ENCODE measurements around the gene GPR39.

- TF ChIP-seq, protein P1, sequence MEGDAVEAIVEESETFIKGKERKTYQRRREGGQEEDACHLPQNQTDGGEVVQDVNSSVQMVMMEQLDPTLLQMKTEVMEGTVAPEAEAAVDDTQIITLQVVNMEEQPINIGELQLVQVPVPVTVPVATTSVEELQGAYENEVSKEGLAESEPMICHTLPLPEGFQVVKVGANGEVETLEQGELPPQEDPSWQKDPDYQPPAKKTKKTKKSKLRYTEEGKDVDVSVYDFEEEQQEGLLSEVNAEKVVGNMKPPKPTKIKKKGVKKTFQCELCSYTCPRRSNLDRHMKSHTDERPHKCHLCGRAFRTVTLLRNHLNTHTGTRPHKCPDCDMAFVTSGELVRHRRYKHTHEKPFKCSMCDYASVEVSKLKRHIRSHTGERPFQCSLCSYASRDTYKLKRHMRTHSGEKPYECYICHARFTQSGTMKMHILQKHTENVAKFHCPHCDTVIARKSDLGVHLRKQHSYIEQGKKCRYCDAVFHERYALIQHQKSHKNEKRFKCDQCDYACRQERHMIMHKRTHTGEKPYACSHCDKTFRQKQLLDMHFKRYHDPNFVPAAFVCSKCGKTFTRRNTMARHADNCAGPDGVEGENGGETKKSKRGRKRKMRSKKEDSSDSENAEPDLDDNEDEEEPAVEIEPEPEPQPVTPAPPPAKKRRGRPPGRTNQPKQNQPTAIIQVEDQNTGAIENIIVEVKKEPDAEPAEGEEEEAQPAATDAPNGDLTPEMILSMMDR (IDR thresholded peaks at IDR 0.05; ENCODE audit: poor library complexity, severe bottlenecking) = no peak
- TF ChIP-seq EP300 (conservative IDR thresholded peaks at IDR 0.05; ENCODE audit: poor library complexity, severe bottlenecking) = no peak
- no peak for TF ChIP-seq EZH2 (IDR thresholded peaks at IDR 0.05; ENCODE audit: borderline replicate concordance, insufficient read depth, low read length, poor library complexity, severe bottlenecking)
- TF ChIP-seq POLR2AphosphoS5 (IDR thresholded peaks at IDR 0.05) = no peak
- no peak for TF ChIP-seq TAF1 (IDR thresholded peaks at IDR 0.05; ENCODE audit: low read depth)
- no peak for TF ChIP-seq RAD21 (conservative IDR thresholded peaks at IDR 0.05)
Observed at GRCh38 chr2:132654335-132654734, 237.7 kb downstream of the GPR39 start.
